HG03439 (cell line): Measurements from ENCODE around the gene GPATCH4.
"Not testable (repeated sequence)": the region's sequence is repeated elsewhere in the genome, so short reads cannot be mapped to it uniquely, and the experiment has no call there.

ENCODE experiments used
- ATAC-seq: cut with Tn5 transposase; IDR thresholded peaks from one replicate; pipeline ENCODE4 v1.9.1; 2021; ENCODE audit warnings: mild to moderate bottlenecking, moderate library complexity; ENCODE audit not compliant: unreplicated experiment

The GPATCH4 gene

DNA sequence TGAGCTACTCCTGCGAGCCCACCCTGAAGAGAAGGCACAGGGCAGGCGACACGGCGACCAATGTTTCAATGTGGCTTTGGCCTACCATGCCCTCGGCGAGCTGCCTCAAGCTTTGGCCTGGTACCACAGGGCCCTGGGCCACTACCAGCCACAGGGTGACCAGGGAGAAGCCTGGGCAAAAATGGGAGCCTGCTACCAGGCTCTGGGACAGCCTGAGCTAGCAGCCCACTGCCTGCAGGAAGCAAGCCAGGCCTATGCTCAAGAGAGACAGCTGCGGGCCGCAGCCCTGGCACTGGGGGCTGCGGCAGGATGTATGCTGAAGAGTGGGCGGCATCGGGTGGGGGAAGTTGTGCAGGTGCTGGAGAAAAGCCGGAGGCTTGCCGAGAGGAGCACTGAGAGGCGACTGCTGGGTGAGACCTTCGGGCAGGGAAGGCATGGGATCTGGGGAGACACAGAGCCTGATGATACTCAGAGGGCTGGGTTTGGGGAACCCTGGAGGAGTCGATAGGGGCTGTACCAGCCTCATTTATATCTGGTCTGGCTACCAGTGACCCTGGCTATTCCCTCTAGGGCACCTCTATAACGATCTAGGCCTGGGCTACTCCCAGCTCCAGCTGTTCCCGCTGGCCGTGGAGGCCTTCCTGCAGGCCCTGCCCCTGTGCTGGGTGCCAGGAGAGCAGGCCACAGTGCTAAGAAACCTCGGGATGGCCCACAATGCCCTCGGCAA, 19.5 kb downstream of the GPATCH4 start:
- ATAC-seq: no peak

DNA sequence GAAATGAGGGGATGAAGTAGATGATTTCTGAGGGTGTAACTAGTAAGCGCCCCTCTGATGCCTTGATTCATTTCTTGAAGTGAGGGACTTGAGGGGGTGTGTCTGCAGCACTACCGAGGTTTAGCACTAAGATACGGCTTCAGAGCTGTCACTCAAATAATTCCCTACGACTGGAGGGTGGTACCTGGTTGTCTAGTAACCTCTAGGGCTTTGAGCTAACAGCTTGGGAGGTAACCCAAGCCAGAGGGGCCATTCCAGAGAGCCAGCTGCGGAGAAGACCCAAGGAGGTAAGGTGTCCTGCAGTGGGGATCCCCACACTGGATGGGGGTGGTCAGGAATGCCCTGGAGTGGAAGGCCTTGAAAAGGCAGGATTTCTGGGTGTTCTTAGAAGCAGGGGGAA, 21.8 kb downstream of the GPATCH4 start, which contains the start of gene TTC24:
TSS of gene TTC24 (plus strand) at position 252 of the 400 bp plus-strand sequence. CDS start 1,642 bp downstream, outside the sequence.
- no peak for ATAC-seq

DNA sequence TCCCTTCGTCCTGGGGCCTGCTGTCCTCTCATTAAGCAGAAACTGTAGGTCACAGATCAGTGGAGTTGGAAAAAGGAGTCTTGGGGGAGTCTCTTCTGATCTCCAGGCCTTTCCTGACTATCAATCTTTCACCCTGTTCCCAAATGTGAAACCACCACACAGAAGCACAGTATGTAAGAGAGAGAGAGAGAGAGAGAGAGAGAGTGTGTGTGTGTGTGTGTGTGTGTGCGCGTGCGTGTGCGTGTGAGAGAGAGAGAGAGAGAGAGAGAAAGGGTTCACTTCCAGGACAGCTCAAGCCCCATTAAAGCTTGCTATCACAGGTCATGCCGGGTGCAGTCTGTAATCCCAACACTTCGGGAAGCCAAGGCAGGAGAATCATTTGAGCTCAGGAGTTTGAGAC, 23.2 kb downstream of the GPATCH4 start:
- ATAC-seq: no peak

DNA sequence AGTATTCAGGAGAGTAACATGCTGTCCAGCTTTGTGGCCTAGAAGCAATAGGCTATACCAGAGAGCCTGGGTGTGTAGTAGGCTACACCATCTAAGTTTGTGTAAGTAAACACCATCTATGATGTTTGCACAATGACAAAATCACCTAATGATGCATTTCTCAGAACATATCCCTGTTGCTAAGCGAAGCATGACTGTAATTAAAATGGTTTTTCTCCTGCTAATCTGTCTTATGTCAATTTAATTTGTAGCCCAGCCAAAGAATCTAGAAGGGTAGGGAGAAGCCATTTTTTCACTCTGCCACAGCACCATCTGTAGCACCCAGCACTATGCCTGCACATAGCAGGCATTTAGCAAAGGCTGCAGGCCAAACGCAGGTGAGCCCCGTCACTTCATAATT, 23.7 kb downstream of the GPATCH4 start:
- no peak for ATAC-seq

DNA sequence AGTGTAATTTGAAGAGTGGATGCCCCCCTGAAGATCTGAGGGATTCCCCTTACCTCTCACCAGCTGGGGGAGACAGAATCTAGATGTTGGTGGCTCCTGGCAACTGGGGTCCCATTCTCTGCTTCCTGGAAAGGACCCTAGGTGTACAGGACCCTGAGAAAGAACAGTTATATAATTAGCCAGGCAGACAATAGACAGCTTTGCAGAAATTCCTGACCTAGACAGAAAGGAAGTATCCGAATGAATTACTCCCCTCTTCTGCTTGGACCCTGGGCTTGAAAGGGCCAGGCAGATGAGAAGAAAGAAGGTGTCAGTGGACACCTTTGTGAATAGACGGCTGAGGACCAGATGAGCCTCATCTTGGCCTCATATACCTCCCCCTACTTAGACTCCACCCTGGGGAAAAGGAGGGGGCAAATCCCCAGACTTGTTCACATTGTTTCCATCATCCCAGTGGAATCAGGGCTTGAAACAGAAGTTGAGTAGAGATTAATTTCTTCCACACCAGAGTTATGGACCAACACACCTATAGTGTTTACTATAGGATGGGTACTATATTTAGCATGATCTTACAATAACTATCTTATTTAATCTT, 27.1 kb downstream of the GPATCH4 start:
- no peak for ATAC-seq

DNA sequence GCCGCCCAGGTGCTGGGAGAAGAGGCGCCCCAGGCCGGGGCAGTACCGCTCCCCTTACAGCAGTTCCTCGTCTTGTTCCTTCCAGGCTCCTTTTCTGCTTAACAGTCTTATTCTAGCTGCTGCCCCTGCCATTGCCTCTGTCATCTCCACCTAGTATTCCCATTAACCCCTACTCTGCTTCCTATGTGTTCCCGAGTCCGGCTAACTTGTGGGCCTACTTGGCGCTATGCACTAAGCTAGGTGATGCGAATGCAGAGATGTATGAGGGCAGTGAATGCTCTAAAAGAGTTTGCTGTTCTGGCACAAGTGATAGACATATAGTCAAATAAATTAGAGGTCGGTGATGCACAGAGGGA, 28.6 kb downstream of the GPATCH4 start:
- ATAC-seq: no peak

DNA sequence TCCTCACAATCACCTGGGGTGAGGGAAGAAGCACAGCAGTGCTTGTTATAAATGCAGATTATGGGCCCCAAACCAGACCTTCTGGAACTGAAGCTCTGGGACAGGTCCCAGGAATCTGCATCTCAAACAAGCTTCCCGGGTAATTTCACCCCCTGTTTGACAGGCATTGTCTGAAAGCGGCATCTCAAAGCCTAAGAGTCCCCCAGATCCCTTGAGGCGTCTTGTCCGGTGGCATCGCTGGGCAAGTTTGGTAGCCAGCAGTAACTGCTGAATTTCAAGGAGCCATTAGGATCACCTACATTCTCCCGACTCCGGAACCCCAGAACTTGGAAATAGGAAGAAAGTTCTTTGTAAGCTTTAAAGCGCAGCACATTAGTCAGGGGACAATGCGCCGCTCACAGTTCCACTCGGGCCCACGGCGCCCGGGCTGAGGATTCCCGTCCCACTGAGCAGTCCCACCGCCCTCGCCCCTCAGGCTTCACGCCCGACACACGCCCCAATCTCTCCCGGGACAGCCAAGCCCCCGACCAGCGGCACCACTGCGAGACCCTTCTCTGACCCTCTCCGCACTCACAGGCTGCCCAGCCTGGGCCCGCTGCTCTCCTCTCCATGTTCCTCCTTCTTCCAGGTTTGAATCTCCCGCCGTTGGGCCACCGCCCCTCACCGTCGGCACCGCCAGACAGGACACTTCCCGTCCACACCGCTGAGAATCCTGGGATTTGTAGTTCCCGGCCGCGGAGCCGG, 29.2 kb downstream of the GPATCH4 start, which contains the start of gene IQGAP3:
TSS of gene IQGAP3 (minus strand) at position 647 of the 744 bp plus-strand sequence. CDS start at position 611, 36 bp downstream.
- peak; percentile 73 for ATAC-seq

DNA sequence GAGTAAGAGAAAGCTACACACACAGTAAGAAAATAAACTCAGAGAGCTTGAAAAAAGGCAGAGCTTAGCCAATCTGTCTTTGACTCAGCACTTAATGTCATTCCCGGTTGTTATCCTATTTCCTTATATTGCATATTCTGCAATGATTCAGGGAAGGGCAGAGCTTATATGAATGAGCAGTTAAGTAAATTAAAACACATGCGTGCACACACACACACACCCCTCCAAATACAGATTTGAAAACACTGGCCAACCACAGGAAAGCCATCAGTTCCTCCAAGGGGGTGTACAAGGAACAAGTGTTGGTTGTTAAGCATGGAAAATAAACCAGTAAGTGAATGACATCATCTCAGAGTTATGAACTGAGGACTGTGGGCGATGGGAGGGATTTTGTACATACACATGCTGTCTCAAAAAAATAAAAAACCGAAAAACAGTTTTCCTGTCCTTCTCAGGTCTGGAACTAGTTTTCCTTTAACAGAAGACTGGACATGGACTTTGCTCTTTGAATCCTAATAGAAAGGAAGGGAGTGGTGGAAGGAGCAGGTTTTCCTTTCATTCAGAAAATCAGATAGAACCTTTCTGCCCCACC, 29.9 kb downstream of the GPATCH4 start:
- no peak for ATAC-seq

DNA sequence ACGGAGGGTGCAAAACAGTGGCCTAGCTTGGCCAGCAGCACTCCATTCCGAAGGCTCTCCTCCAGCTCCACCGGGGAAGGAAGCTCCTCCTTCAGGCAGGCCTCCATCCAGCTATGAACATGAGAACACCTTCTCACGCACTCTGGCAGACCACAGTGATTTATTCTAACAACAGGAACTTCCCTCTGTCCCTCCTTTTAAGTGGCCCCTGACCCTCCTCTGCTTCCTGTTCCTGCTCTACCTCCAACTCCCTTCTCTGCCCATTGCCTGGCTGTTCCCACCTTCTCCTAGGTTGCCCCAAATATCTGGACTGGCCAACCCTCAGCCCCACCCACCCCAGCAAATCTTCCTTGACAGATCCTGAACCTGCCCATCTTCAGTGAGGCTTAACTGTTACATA, 34.8 kb downstream of the GPATCH4 start:
- no peak for ATAC-seq

DNA sequence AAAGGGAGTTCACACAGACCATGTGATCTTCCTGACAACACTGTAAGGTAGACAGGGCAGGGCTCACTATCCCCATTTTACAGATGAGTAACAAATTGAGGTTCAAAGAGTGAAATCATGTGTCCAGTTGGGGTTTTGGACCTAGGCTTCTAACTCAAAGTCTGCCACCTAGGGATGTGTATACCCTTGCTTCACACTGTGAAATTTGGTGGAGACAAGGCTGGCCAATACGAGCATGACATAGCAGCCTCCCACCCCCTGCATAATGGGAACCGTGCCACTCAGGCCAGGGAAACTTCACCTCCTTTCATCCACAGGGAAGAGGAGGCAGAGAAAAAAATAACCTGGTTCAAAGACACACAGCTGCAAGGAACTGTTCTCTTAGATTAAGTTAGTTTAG, 35.8 kb downstream of the GPATCH4 start:
- ATAC-seq: no peak

DNA sequence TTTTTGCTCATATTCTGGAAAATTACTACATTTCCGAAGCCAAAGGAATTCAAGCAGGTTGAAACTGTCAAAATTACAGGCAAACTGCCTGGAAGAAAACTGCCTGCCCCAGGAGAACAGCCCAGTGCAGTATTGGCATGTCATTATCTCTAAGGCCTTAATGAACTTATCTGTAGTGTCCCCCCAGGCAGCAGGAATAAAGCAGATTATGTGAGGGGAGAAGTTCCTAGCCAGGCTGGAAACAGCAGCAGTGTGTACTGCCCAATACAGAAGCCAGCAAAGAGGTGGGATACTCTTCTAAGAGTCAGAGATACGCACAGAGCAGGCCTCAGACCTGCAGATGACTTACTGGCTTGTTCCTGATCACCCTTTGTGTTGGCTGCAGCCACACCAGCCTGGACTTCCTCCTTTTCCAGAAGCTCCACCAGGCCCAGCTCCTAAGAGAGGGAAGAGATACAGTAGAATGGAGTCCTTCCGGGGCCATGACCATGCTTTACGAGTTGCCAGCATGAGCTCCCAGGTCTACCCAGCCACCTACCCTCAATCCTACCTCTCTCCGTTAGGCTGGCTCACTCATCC, 40.6 kb downstream of the GPATCH4 start:
- ATAC-seq: no peak

DNA sequence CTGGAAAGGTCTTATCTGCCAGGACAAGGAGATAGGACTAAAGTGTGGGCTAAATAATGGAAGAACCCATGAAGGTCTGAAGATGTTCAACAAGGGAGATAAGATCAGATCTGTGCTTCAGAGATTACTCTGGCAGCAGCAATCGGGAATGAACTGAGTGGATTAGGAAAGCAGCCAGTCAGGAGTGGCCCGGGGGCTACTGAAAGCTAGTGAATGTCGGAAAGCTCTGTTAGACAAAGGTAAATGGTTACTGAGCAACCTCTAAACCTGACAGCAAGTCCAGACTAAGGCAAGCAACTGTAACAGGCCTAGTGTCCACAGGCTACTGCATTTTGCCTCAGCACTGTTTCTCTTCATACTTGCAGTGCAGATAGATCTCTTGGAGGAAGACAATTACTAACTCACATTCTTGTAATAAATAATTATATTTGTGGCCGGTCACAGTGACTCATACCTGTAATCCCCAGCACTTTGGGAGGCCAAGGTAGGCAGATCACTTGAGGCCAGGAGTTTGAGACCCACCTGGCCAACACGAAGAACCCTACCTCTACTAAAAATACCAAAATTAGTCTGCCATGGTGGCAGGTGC, 41.4 kb downstream of the GPATCH4 start:
- ATAC-seq: no peak

DNA sequence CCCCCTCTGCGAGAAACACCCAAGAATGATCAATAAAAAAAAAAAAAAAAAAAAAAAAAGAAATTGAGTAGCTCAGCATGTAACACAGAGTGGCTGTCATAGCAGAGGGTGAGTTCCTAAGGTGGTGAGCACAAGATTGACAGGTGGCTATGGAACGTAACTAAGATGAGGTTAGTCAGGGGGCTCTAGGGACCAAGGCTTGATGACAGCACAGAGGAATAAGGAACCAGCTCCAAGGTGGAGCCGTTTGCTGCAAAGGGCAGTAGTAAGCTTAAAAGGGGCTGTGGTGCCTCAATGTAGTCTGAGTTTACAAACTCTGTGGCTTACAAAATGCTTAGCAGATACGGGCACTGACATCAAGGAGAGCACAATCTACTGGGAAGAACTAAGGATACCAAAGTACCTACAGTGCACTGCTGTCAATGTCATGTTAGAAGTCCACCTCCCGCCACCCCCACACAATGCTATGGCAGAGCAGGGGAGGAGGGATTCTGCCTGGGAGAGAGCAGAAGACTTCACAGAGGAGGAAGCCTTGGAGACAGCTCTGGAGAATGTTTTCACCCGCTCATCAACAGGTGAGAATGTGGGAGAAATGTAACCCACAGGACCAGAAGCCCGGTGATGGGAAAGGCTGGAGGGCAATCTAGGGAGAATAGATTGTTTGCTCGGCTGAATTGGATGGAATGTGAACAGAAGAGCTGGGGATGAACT, 42.0 kb downstream of the GPATCH4 start:
- no peak for ATAC-seq

DNA sequence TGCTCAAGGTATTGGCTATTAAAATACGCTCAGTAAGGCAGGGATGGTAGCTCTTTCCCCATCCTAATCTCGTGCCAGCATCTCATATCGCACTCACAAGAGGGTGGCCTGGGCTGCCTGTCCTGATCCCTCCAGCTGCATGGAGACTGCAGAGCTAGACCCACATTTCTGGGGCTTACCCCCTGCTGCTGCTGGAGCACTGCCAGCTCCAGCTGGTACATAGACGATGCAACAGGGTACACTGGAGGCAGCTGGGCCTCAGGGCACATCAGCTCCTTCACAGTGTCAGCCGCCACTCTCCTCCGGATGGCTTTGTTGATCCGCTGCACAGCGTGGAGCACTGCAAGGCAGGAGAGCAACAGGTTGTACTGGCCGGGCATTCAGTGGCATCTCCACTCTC, 44.9 kb downstream of the GPATCH4 start:
- ATAC-seq: no peak

DNA sequence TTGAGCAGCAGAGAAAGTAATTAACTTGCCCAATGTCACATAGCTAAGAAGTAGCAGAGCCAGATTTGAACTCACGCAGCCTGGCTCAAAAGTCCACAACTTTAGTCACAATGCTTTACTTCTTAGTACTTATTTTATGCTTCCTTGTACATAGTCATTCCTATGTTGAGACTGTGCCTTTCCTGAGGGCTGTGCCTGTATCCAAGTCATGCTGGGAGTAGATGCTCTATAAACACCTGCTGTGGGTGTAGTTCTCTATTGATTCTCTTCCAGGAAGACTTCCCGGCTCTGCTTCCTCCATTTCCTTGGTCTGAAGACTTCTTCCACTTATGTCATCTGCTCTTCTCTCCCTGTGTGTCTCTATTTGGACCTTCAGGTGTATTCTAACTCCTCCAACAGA, 45.6 kb downstream of the GPATCH4 start:
- no peak for ATAC-seq

DNA sequence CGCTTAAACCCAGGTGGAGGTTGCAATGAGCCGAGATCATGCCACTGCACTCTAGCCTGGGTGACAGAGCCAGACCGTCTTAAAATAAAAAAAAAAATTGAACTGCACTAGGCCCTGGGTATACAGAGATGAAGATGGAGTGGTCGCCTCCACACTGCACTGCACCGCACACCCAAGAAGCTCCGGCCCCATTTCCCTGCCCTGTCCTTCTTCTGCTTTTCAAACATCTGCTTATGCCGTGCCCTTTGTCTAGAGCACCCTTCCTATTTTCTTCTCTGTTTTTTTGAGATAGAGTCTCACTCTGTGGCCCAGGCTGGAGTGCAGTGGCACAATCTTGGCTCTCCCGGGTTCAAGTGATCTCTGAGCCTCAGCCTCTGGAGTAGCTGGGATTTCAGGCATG, 46.3 kb downstream of the GPATCH4 start:
- ATAC-seq: no peak

DNA sequence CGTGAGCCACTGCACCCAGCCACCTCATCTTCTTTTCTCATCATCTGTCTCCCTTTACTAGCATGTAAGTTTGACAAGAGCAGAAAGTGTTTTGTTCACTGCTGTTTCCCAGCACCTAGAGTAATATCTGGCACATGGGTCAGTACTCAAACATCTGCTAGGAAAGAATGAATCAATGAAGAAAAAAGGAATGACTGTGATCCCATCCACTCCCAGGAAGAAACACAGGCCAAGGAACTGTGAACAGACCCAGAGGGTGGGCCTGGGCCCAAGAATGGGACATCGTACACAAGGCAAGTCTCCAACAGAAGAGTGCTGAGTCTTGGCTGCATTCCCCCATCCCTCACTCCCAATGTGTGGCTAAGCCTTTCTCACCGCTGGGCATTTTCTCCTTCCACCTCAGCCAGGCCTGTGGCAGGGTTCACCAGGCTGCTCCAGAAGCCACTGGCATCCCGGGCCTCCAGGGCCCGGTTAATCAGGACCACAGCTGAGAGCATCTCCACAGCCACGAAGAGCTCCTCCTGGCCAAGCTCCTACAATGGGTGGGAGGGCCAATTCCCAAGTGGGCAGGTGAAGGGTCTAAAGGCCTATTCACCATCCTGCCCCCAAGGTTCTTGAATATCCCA, 47.3 kb downstream of the GPATCH4 start:
- ATAC-seq: no peak

DNA sequence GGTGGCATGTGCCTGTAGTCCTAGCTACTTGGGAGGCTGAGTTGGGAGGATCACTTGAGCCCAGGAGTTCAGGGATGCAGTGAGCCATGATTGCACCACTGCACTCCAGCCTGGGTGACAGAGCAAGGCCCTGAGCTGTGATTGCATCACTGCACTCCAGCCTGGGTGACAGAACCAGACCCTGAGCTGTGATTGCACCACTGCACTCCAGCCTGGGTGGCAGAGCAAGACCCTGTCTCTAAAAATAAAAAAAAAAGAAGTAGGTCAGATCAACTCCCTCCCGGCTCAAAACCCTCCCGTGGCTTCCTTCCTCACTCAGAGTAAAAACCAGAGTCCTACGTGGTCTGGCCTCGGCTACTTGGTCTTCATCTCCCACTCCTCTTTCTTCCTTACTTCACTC, 48.3 kb downstream of the GPATCH4 start:
- not testable (repeated sequence) for ATAC-seq

DNA sequence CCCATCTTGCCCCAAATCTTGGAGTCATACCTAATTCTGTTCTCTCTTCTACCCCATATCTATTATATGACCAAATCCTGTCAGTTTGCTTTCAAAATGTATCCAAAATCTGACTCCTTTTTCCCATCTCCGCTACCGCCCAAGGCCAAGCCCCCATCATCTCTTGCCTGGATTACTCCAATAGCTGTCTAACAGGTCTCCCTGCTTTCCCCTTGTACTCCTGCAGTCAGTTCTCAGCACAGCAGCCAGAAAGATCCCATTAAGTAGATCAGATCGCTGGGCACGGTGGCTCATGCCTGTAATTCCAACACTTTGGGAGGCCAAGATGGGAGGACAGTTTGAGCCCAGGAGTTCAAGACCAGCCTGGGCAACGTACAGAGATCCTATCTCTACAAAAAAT, 48.8 kb downstream of the GPATCH4 start:
- ATAC-seq: no peak

DNA sequence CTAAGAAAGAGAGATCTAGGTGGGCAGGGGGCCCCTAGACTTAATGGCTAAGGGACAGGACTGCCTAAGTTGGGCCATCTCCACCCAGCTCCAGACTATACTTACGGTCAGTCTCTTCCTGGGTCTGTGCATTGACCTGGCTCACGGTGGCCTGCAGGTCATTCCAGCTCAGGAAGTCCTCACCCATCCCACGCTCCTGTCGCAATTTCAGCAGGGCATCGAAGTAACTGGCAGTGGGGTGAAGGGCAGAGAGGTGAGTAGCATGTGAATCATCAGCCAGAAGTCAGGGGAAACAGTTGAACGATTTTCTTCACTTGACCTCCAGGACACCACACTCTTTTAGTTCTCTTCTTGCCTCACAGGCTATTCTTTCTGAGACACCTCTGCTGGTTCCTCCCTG, 49.4 kb downstream of the GPATCH4 start:
- ATAC-seq: no peak
